Keratinocyte (primary cell): ENCODE results near the gene RGS3. TPM values are rescaled to one million over a fixed set of nuclear protein-coding genes. Genes with fewer than 3 reads are reported as not detected.

Source experiments
- DNase-seq: peaks from one replicate; pipeline ENCODE4 v3.0.0-alpha.2; 2011; ENCODE audit warnings: low read depth, missing footprints, low spot score
- FAIRE-seq: peaks from 2 replicates; lab custom pipeline; 2011; peaks lifted over from hg19 to GRCh38; lab: Jason Lieb, UNC
- H2AFZ ChIP-seq: 2 replicates; pipeline ENCODE4 v1.6.0; 2012; ENCODE audit warnings: low read length, control low read depth, inconsistent platforms; ENCODE audit not compliant: control insufficient read depth
- H3K27ac ChIP-seq: 2 replicates; pipeline ENCODE4 v1.5.1; 2011; ENCODE audit warnings: low read length; ENCODE audit not compliant: control insufficient read depth, insufficient read depth
- H3K27me3 ChIP-seq: 3 replicates; pipeline ENCODE4 v1.6.0; 2011; ENCODE audit warnings: low read length; ENCODE audit not compliant: control insufficient read depth, insufficient read depth; ENCODE audit errors: extremely low read depth
- H3K36me3 ChIP-seq, 2 experiments: 2 replicates in 1 of 2; 3 replicates in 1 of 2; pipeline ENCODE4 v1.5.1; 2011; ENCODE audit warnings: low read length in 2 of 2, mild to moderate bottlenecking in 1 of 2; ENCODE audit not compliant: control insufficient read depth in 2 of 2, insufficient read depth in 2 of 2; ENCODE audit errors: extremely low read depth in 1 of 2
- H3K4me1 ChIP-seq: 3 replicates; pipeline ENCODE4 v1.5.1; 2011; ENCODE audit warnings: low read length; ENCODE audit not compliant: control insufficient read depth, insufficient read depth; ENCODE audit errors: extremely low read depth
- H3K4me2 ChIP-seq: 3 replicates; pipeline ENCODE4 v1.6.0; 2011; ENCODE audit warnings: low read depth, low read length; ENCODE audit not compliant: control insufficient read depth, insufficient read depth; ENCODE audit errors: extremely low read depth
- H3K4me3 ChIP-seq, 3 experiments: fragments of 200-600 bp in 1 of 3; sonication (generic) in 1 of 3; 2 replicates in 2 of 3; 3 replicates in 1 of 3; pipeline ENCODE4 v1.5.1; 2011 to 2016; ENCODE audit warnings: low read length in 3 of 3, mild to moderate bottlenecking in 3 of 3, control low read depth in 2 of 3, inconsistent platforms in 1 of 3, low read depth in 1 of 3, mixed read lengths in 1 of 3, mixed run types in 1 of 3, moderate library complexity in 1 of 3; ENCODE audit not compliant: control insufficient read depth in 2 of 3, insufficient read depth in 2 of 3; ENCODE audit errors: extremely low read depth in 1 of 3
- H3K79me2 ChIP-seq: 2 replicates; pipeline ENCODE4 v1.6.0; 2012; ENCODE audit warnings: low read length; ENCODE audit not compliant: control insufficient read depth, insufficient read depth
- H3K9ac ChIP-seq: 3 replicates; pipeline ENCODE4 v1.6.0; 2011; ENCODE audit warnings: low read length; ENCODE audit not compliant: control insufficient read depth, insufficient read depth; ENCODE audit errors: extremely low read depth
- H3K9me1 ChIP-seq: 3 replicates; pipeline ENCODE4 v1.6.0; 2011; ENCODE audit warnings: low read length; ENCODE audit not compliant: control insufficient read depth, insufficient read depth; ENCODE audit errors: extremely low read depth
- H3K9me3 ChIP-seq: 2 replicates; pipeline ENCODE4 v1.5.1; 2012; ENCODE audit warnings: low read depth, low read length; ENCODE audit not compliant: control insufficient read depth
- H4K20me1 ChIP-seq: 3 replicates; pipeline ENCODE4 v1.6.0; 2011; ENCODE audit warnings: low read length; ENCODE audit not compliant: control insufficient read depth, insufficient read depth; ENCODE audit errors: extremely low read depth
- EZH2 ChIP-seq: IDR thresholded peaks from one replicate; pipeline ENCODE4 v1.6.1; 2012; ENCODE audit warnings: inconsistent platforms, mild to moderate bottlenecking, low read length, moderate library complexity
- dilution Hi-C: fragments of 300-500 bp; cut with MboI; formaldehyde crosslinking; loops from one replicate; pipeline ENCODE4 v1.7.0; 2020; ENCODE audit warnings: low sequenced_read_pairs; ENCODE audit not compliant: extremely low pct_ligation_motif_present
- polyA plus RNA-seq, 5 experiments: library from polyadenylated mRNA; depleted of rRNA in 3 of 5; stranded (reverse) in 3 of 5; stranded (forward) in 1 of 5; unstranded in 1 of 5; fragments of >200 nt; gene quantifications; 1 replicate in 1 of 5; 2 replicates in 3 of 5; 3 replicates in 1 of 5; pipeline versions ENCODE4 v1.2.1 to v1.2.3, GENCODE V29; 2011 to 2012; ENCODE audit warnings: missing spikeins in 2 of 5, low read depth in 1 of 5, low replicate concordance in 1 of 5
- TF ChIP-seq, protein P1 (sequence below), 3 experiments: IDR thresholded peaks in 1 of 3; conservative IDR thresholded peaks in 1 of 3; optimal IDR thresholded peaks in 1 of 3; 2 replicates in 2 of 3; 3 replicates in 1 of 3; pipeline versions ENCODE3 to v1.5.1; 2011; ENCODE audit warnings: low read length in 3 of 3, mild to moderate bottlenecking in 3 of 3, moderate library complexity in 2 of 3, control low read depth in 1 of 3, inconsistent platforms in 1 of 3; ENCODE audit not compliant: insufficient read depth in 2 of 3; ENCODE audit errors: extremely low read depth in 1 of 3

The RGS3 gene
- polyA plus RNA-seq, 1 donor (not counting 4 experiments of a cell fraction or from before 2014, with no cell fraction given), result 19.6 TPM

DNA sequence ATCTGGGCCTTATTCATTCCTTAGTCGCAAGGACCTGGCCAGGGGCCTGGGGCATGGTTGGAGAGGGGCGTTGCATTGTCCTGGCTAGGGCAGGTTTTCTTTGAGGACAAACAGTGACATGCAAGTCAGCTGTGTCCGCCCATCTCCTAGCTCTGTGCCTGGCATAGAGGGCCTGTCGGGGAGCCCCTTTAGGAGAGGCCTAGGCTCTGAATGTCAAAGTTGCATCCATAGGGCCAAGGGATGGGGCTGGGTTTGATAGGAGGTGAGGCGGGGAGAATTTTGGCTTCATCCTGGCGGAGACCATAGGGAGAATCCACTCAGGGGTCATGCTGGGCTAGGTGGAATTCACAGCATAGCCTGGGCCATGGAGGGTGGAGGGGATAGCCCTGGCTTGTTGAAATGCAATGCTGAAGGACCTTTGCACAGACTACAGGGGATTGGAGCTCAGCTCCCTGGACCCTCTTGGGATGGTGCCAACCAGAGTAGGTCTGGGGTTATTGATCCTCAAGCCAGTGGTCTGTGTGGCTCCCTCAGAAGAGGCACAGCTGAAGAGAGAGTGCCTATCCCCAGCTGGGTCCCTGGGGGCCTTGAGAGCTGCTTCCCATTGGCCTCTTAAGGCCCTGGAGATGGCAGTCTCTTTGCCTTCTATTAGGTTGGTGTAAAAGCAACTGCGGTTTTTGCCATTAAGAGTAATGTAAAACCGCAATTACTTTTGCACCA is 104.0 kb downstream of the RGS3 start:
- peaks cover 39% of the 10 kb centered on the region for H3K79me2 ChIP-seq
- peaks cover 3 to 11% of the 10 kb centered on the region in 2 experiments for H3K36me3 ChIP-seq
- H3K9me1 ChIP-seq, result no peaks in the 10 kb centered on the region
- dilution Hi-C loops, result no loop called here
- no peaks in the 10 kb centered on the region for H3K9me3 ChIP-seq
- no peak overlapping the region for H2AFZ ChIP-seq
- FAIRE-seq (no peak), DNase-seq (no peak)
- no peak overlapping the region for H3K9ac ChIP-seq
- peaks cover 39% of the 10 kb centered on the region for H3K4me1 ChIP-seq
- H3K4me2 ChIP-seq, result peak overlapping the region; percentile 31
- H3K27me3 ChIP-seq, result no peaks in the 10 kb centered on the region
- H4K20me1 ChIP-seq, result peaks cover 4% of the 10 kb centered on the region
- H3K4me3 ChIP-seq, result no peak overlapping the region
- TF ChIP-seq, protein P1, sequence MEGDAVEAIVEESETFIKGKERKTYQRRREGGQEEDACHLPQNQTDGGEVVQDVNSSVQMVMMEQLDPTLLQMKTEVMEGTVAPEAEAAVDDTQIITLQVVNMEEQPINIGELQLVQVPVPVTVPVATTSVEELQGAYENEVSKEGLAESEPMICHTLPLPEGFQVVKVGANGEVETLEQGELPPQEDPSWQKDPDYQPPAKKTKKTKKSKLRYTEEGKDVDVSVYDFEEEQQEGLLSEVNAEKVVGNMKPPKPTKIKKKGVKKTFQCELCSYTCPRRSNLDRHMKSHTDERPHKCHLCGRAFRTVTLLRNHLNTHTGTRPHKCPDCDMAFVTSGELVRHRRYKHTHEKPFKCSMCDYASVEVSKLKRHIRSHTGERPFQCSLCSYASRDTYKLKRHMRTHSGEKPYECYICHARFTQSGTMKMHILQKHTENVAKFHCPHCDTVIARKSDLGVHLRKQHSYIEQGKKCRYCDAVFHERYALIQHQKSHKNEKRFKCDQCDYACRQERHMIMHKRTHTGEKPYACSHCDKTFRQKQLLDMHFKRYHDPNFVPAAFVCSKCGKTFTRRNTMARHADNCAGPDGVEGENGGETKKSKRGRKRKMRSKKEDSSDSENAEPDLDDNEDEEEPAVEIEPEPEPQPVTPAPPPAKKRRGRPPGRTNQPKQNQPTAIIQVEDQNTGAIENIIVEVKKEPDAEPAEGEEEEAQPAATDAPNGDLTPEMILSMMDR (optimal IDR thresholded peaks at IDR 0.05 in 1 of 3, IDR thresholded peaks at IDR 0.05 in 1 of 3, conservative IDR thresholded peaks at IDR 0.05 in 1 of 3; ENCODE audit: extremely low read depth in 1 of 3, insufficient read depth in 2 of 3, low read length in 3 of 3), result no peak
- no peak for TF ChIP-seq EZH2
- no peak overlapping the region for H3K27ac ChIP-seq

DNA sequence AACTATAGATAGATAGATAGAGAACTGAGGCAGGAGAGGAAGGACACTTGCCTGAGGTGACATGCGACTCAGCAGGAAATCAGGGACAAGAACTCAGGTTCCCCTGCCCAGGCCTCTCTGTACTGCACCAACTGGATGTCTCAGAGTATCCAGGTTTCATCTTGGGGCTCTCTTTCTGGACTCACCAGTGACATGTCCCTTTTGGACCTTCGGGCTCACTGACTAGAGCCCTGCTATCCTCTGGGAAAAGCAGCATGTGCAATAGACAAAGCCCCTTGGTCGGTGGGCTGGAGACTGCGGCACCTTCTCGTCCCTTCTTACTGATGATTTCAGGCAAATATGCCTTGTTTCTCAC is 104.5 kb downstream of the RGS3 start:
- Histone ChIP-seq H3K4me2 (no peak overlapping the region), H3K36me3 (peaks cover 3 to 11% of the 10 kb centered on the region in 2 experiments), H3K27me3 (no peaks in the 10 kb centered on the region), H3K9me1 (no peaks in the 10 kb centered on the region), H4K20me1 (peaks cover 4% of the 10 kb centered on the region), H2AFZ (no peak overlapping the region), H3K9ac (no peak overlapping the region), H3K79me2 (peaks cover 44% of the 10 kb centered on the region), H3K27ac (no peak overlapping the region), H3K4me1 (peaks cover 41% of the 10 kb centered on the region), H3K4me3 (no peak overlapping the region), H3K9me3 (no peaks in the 10 kb centered on the region)
- TF ChIP-seq, protein P1 (optimal IDR thresholded peaks at IDR 0.05 in 1 of 3, IDR thresholded peaks at IDR 0.05 in 1 of 3, conservative IDR thresholded peaks at IDR 0.05 in 1 of 3; ENCODE audit: extremely low read depth in 1 of 3, insufficient read depth in 2 of 3, low read length in 3 of 3), result no peak
- no peak for TF ChIP-seq EZH2
- DNase-seq (no peak), FAIRE-seq (no peak)
- dilution Hi-C loops, result no loop called here
